Keratinocyte (primary cell): Measurements from ENCODE around the gene FSD2. TPM values are rescaled to one million over a fixed set of nuclear protein-coding genes. Genes with fewer than 3 reads are reported as not detected.

Experiments used
- DNase-seq: peaks from one replicate; pipeline ENCODE4 v3.0.0-alpha.2; 2011; ENCODE audit warnings: low read depth, missing footprints, low spot score
- FAIRE-seq: peaks from 2 replicates; lab custom pipeline; 2011; peaks lifted over from hg19 to GRCh38; lab: Jason Lieb, UNC
- H2AFZ ChIP-seq: 2 replicates; pipeline ENCODE4 v1.6.0; 2012; ENCODE audit warnings: low read length, control low read depth, inconsistent platforms; ENCODE audit not compliant: control insufficient read depth
- H3K27ac ChIP-seq: 2 replicates; pipeline ENCODE4 v1.5.1; 2011; ENCODE audit warnings: low read length; ENCODE audit not compliant: control insufficient read depth, insufficient read depth
- H3K27me3 ChIP-seq: 3 replicates; pipeline ENCODE4 v1.6.0; 2011; ENCODE audit warnings: low read length; ENCODE audit not compliant: control insufficient read depth, insufficient read depth; ENCODE audit errors: extremely low read depth
- H3K36me3 ChIP-seq, 2 experiments: 2 replicates in 1 of 2; 3 replicates in 1 of 2; pipeline ENCODE4 v1.5.1; 2011; ENCODE audit warnings: low read length in 2 of 2, mild to moderate bottlenecking in 1 of 2; ENCODE audit not compliant: control insufficient read depth in 2 of 2, insufficient read depth in 2 of 2; ENCODE audit errors: extremely low read depth in 1 of 2
- H3K4me1 ChIP-seq: 3 replicates; pipeline ENCODE4 v1.5.1; 2011; ENCODE audit warnings: low read length; ENCODE audit not compliant: control insufficient read depth, insufficient read depth; ENCODE audit errors: extremely low read depth
- H3K4me2 ChIP-seq: 3 replicates; pipeline ENCODE4 v1.6.0; 2011; ENCODE audit warnings: low read depth, low read length; ENCODE audit not compliant: control insufficient read depth, insufficient read depth; ENCODE audit errors: extremely low read depth
- H3K4me3 ChIP-seq, 3 experiments: fragments of 200-600 bp in 1 of 3; sonication (generic) in 1 of 3; 2 replicates in 2 of 3; 3 replicates in 1 of 3; pipeline ENCODE4 v1.5.1; 2011 to 2016; ENCODE audit warnings: low read length in 3 of 3, mild to moderate bottlenecking in 3 of 3, control low read depth in 2 of 3, inconsistent platforms in 1 of 3, low read depth in 1 of 3, mixed read lengths in 1 of 3, mixed run types in 1 of 3, moderate library complexity in 1 of 3; ENCODE audit not compliant: control insufficient read depth in 2 of 3, insufficient read depth in 2 of 3; ENCODE audit errors: extremely low read depth in 1 of 3
- H3K79me2 ChIP-seq: 2 replicates; pipeline ENCODE4 v1.6.0; 2012; ENCODE audit warnings: low read length; ENCODE audit not compliant: control insufficient read depth, insufficient read depth
- H3K9ac ChIP-seq: 3 replicates; pipeline ENCODE4 v1.6.0; 2011; ENCODE audit warnings: low read length; ENCODE audit not compliant: control insufficient read depth, insufficient read depth; ENCODE audit errors: extremely low read depth
- H3K9me1 ChIP-seq: 3 replicates; pipeline ENCODE4 v1.6.0; 2011; ENCODE audit warnings: low read length; ENCODE audit not compliant: control insufficient read depth, insufficient read depth; ENCODE audit errors: extremely low read depth
- H3K9me3 ChIP-seq: 2 replicates; pipeline ENCODE4 v1.5.1; 2012; ENCODE audit warnings: low read depth, low read length; ENCODE audit not compliant: control insufficient read depth
- H4K20me1 ChIP-seq: 3 replicates; pipeline ENCODE4 v1.6.0; 2011; ENCODE audit warnings: low read length; ENCODE audit not compliant: control insufficient read depth, insufficient read depth; ENCODE audit errors: extremely low read depth
- CTCF ChIP-seq, 3 experiments: IDR thresholded peaks in 1 of 3; conservative IDR thresholded peaks in 1 of 3; optimal IDR thresholded peaks in 1 of 3; 2 replicates in 2 of 3; 3 replicates in 1 of 3; pipeline versions ENCODE3 to v1.5.1; 2011; ENCODE audit warnings: low read length in 3 of 3, mild to moderate bottlenecking in 3 of 3, moderate library complexity in 2 of 3, control low read depth in 1 of 3, inconsistent platforms in 1 of 3; ENCODE audit not compliant: insufficient read depth in 2 of 3; ENCODE audit errors: extremely low read depth in 1 of 3
- EZH2 ChIP-seq: IDR thresholded peaks from one replicate; pipeline ENCODE4 v1.6.1; 2012; ENCODE audit warnings: inconsistent platforms, mild to moderate bottlenecking, low read length, moderate library complexity
- dilution Hi-C: fragments of 300-500 bp; cut with MboI; formaldehyde crosslinking; loops from one replicate; pipeline ENCODE4 v1.7.0; 2020; ENCODE audit warnings: low sequenced_read_pairs; ENCODE audit not compliant: extremely low pct_ligation_motif_present
- polyA plus RNA-seq, 5 experiments: library from polyadenylated mRNA; depleted of rRNA in 3 of 5; stranded (reverse) in 3 of 5; stranded (forward) in 1 of 5; unstranded in 1 of 5; fragments of >200 nt; gene quantifications; 1 replicate in 1 of 5; 2 replicates in 3 of 5; 3 replicates in 1 of 5; pipeline versions ENCODE4 v1.2.1 to v1.2.3, GENCODE V29; 2011 to 2012; ENCODE audit warnings: missing spikeins in 2 of 5, low read depth in 1 of 5, low replicate concordance in 1 of 5

FSD2 gene
- polyA plus RNA-seq, 1 donor (not counting 4 experiments of a cell fraction or from before 2014, with no cell fraction given) = not detected

GRCh38 chr15:82739086-82739485, 66.8 kb downstream of the FSD2 start:
- FAIRE-seq = peak; percentile 71
- peak overlapping the region; percentile 68 for H3K27ac ChIP-seq
- dilution Hi-C loops = no loop called here

GRCh38 chr15:82737975-82738374, 67.9 kb downstream of the FSD2 start:
- H3K79me2 ChIP-seq = no peaks in the 10 kb centered on the region
- H3K9me1 ChIP-seq = no peaks in the 10 kb centered on the region
- peak overlapping the region; percentile 68 for H3K27ac ChIP-seq
- no peak for TF ChIP-seq EZH2
- no peak for TF ChIP-seq CTCF (optimal IDR thresholded peaks at IDR 0.05 in 1 of 3, IDR thresholded peaks at IDR 0.05 in 1 of 3, conservative IDR thresholded peaks at IDR 0.05 in 1 of 3; ENCODE audit: extremely low read depth in 1 of 3, insufficient read depth in 2 of 3, low read length in 3 of 3)
- no peaks in the 10 kb centered on the region for H4K20me1 ChIP-seq
- H3K9me3 ChIP-seq = no peaks in the 10 kb centered on the region
- no peak for DNase-seq
- H3K9ac ChIP-seq = no peak overlapping the region
- no peak overlapping the region for H3K4me3 ChIP-seq
- no peak for FAIRE-seq
- dilution Hi-C loops = no loop called here
- H3K4me1 ChIP-seq = peaks cover 37% of the 10 kb centered on the region
- H3K36me3 ChIP-seq = no peaks in the 10 kb centered on the region
- H2AFZ ChIP-seq = no peak overlapping the region
- H3K27me3 ChIP-seq = no peaks in the 10 kb centered on the region
- H3K4me2 ChIP-seq = peak overlapping the region; percentile 8

More at GRCh38 chr15:82739086-82739485, 66.8 kb downstream of the FSD2 start:
- H3K4me1 ChIP-seq = peaks cover 39% of the 10 kb centered on the region
- H3K9ac ChIP-seq = no peak overlapping the region
- TF ChIP-seq CTCF (optimal IDR thresholded peaks at IDR 0.05 in 1 of 3, IDR thresholded peaks at IDR 0.05 in 1 of 3, conservative IDR thresholded peaks at IDR 0.05 in 1 of 3; ENCODE audit: extremely low read depth in 1 of 3, insufficient read depth in 2 of 3, low read length in 3 of 3) (no peak), EZH2 (no peak)
- H3K27me3 ChIP-seq = no peaks in the 10 kb centered on the region
- no peaks in the 10 kb centered on the region for H3K9me1 ChIP-seq
- H3K4me3 ChIP-seq = no peak overlapping the region
- no peak for DNase-seq
- H2AFZ ChIP-seq = peak overlapping the region; percentile 40
- no peaks in the 10 kb centered on the region for H3K79me2 ChIP-seq
- H3K4me2 ChIP-seq = no peak overlapping the region
- no peaks in the 10 kb centered on the region for H4K20me1 ChIP-seq
- no peaks in the 10 kb centered on the region for H3K9me3 ChIP-seq
- no peaks in the 10 kb centered on the region for H3K36me3 ChIP-seq
